Esophagus squamous epithelium (tissue), 5 donors: Measurements from ENCODE around the gene PAEP. TPM values are rescaled to one million over a fixed set of nuclear protein-coding genes. Genes with fewer than 3 reads are reported as not detected.
"Not testable (repeated sequence)": the region's sequence is repeated elsewhere in the genome, so short reads cannot be mapped to it uniquely, and the experiment has no call there.

Experiments
- DNase-seq: peaks from one replicate; lab custom pipeline; 2025; lab: John Stamatoyannopoulos, UW
- H3K27ac ChIP-seq, 4 donors: fragments of 200-600 bp; sonication (generic); one replicate each; pipeline ENCODE4 v1.5.1; 2016 to 2019; ENCODE audit warnings: mild to moderate bottlenecking in 1 of 4
- H3K27me3 ChIP-seq, 4 donors: fragments of 200-600 bp; sonication (generic); 1 replicate in 3 of 4; 2 replicates in 1 of 4; pipeline versions ENCODE4 v1.5.1 to v1.6.0; 2017 to 2021; ENCODE audit warnings: antibody characterized with exemption in 1 of 4
- H3K36me3 ChIP-seq, 3 donors: fragments of 200-600 bp; sonication (generic); one replicate each; pipeline ENCODE4 v1.5.1; 2016 to 2019
- H3K4me1 ChIP-seq, 3 donors: fragments of 200-600 bp; sonication (generic); one replicate each; pipeline ENCODE4 v1.5.1; 2017 to 2019
- H3K4me3 ChIP-seq, 4 donors: fragments of 200-600 bp; sonication (generic); 1 replicate in 3 of 4; 2 replicates in 1 of 4; pipeline ENCODE4 v1.5.1; 2016 to 2019; ENCODE audit warnings: mild to moderate bottlenecking in 2 of 4, moderate library complexity in 1 of 4
- H3K9me3 ChIP-seq, 3 donors: fragments of 200-600 bp; sonication (generic); one replicate each; pipeline ENCODE4 v1.5.1; 2016 to 2019
- POLR2A ChIP-seq, 4 donors: fragments of 450-650 bp; IDR thresholded peaks; one replicate each; pipeline ENCODE4 v1.6.1; 2017; ENCODE audit warnings: antibody characterized with exemption in 4 of 4, mild to moderate bottlenecking in 4 of 4, moderate library complexity in 3 of 4
- WGBS, 2 donors: methylation state at CpG; one replicate each; pipeline ENCODE4 v1.1.5; 2018; 5-methylcytosine and 5-hydroxymethylcytosine counted together
- intact Hi-C: fragments of 100-400 bp; cut with DNase I; formaldehyde crosslinking; loops from one replicate; pipeline ENCODE4 v1.15.0; 2022
- total RNA-seq, 4 donors: library from RNA; depleted of rRNA; stranded (reverse); fragments of >200 nt; gene quantifications; one replicate each; pipeline ENCODE4 v1.1.0, GENCODE V29; 2016
- TF ChIP-seq, protein P1 (sequence below), 6 experiments: fragments of 450-650 bp in 4 of 6; fragments of 200-600 bp in 2 of 6; sonication (generic) in 2 of 6; IDR thresholded peaks; one replicate each; pipeline ENCODE4 v1.5.1; 2016 to 2019; ENCODE audit warnings: antibody characterized with exemption in 6 of 6, mild to moderate bottlenecking in 4 of 6, moderate library complexity in 4 of 6
- donor health status: DM: yes; HTN: yes; CAD: no.

Gene PAEP
- total RNA-seq, 4 donors from 2014 or later = not detected

DNA sequence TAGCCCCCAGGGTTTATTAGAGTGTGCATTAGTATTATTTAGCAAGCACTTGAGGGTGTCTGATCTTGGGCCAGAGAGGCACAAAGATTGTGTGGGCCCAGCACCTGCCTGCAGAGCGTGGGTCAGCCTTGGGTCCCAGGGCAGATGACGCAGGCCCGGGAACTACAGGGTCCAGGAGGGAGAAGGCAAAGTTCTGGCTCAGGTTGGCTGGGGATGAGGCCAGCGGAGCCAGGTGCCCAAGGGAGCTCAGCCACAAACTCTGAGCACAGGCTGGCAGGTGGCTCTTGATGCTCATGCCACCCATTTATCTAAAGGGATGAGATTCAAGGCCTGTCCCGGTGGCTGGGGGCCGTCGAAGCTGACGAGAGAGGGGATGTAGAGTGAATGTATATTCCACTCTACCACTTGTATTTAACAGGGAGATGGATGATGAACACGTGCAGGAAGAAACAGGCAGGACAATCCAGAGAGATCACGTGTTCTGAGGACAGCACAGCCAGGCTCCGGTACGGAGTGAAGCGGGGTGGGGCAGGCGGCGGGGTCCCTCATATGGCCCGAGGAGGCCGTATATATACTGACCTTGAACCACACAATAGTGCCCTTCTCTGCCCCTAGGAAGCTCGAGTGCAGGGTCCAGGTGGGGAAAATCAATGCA lies 16.4 kb upstream of the PAEP start:
- Histone ChIP-seq H3K36me3 (no peaks in the 10 kb centered on the region), H3K4me1 (no peaks in the 10 kb centered on the region), H3K27me3 (peaks cover 0 to 32% (median 0%) of the 10 kb centered on the region in 4 donors), H3K4me3 (no peak overlapping the region), H3K27ac (no peak overlapping the region), H3K9me3 (no peaks in the 10 kb centered on the region)
- DNase-seq = no peak
- 69% methylated on average over 15 of the region's 18 CpGs for WGBS, 2 donors
- TF ChIP-seq POLR2A (IDR thresholded peaks at IDR 0.05) = no peak
- TF ChIP-seq, protein P1, sequence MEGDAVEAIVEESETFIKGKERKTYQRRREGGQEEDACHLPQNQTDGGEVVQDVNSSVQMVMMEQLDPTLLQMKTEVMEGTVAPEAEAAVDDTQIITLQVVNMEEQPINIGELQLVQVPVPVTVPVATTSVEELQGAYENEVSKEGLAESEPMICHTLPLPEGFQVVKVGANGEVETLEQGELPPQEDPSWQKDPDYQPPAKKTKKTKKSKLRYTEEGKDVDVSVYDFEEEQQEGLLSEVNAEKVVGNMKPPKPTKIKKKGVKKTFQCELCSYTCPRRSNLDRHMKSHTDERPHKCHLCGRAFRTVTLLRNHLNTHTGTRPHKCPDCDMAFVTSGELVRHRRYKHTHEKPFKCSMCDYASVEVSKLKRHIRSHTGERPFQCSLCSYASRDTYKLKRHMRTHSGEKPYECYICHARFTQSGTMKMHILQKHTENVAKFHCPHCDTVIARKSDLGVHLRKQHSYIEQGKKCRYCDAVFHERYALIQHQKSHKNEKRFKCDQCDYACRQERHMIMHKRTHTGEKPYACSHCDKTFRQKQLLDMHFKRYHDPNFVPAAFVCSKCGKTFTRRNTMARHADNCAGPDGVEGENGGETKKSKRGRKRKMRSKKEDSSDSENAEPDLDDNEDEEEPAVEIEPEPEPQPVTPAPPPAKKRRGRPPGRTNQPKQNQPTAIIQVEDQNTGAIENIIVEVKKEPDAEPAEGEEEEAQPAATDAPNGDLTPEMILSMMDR (IDR thresholded peaks at IDR 0.05) = no peak
- intact Hi-C loops = no loop called here

DNA sequence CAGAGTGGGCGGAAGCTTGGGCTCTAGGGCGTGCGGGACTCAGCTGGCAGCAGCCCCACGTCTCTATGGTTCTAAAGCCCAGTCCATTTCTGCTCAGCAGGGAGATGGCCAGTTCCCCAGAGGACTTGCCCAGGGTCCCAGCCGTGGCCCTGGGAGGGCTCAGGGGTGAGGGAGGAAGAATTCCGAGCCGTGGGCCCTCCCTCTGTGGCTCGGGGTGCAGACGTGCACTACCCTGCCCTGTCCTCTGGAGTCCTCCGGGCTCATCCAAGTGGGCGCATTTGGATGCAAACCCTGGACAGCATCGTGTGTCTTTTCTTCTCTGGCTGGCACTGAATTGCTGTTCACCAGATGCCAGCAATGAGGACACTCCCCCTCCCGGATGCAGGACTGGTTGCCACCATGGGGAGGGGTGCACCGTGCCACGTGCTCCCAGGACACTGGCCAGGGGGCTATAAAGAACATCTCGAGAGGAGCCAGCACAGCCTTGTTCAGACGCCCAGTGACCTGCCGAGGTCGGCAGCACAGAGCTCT lies 15.8 kb upstream of the PAEP start, which contains the start of gene OBP2A:
TSS of gene OBP2A (plus strand) at position 481 of the 531 bp plus-strand sequence. CDS start 55 bp downstream, outside the sequence.
- peaks cover 0 to 32% (median 0%) of the 10 kb centered on the region in 4 donors for H3K27me3 ChIP-seq
- intact Hi-C loops, H3K4me3 ChIP-seq, H3K4me1 ChIP-seq, H3K9me3 ChIP-seq, H3K36me3 ChIP-seq, H3K27ac ChIP-seq, DNase-seq: not testable (repeated sequence)
- 89% methylated on average over 3 of the region's 19 CpGs; no CpG with 5 or more reads in 1 of the 2 donors for WGBS, 2 donors

DNA sequence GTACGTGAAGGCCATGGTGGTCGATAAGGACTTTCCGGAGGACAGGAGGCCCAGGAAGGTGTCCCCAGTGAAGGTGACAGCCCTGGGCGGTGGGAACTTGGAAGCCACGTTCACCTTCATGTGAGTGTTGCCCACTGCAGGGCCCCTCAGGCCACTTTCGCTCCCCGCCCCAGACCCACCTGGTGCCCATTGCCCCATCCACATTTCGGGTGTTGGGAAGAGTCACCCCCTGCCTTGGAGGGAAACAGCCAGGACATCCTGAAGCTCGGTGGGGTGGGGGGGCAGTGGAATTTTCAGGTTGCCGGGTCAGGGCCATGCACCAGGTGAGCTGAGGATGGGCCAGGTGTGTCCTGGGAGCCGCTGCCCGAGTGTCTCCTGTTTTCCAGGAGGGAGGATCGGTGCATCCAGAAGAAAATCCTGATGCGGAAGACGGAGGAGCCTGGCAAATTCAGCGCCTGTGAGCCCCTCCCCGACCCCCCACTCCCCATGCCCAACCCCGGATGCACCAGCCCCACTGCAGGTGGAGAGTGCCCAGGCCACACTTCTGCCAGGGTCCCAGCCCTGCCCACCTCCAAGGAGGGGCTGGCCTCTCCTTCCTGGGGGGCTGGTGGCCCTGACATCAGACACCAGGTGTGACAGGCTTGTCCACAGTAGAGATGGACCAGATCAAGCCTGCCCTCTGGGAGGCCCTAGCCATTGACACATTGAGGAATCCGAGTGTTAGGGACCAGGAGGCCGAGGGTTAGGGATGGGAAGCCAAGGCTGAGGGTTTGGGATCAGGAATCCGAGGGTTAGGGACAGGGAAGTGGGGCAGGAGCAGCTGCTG lies 14.6 kb upstream of the PAEP start:
- H3K4me3 ChIP-seq, DNase-seq, H3K9me3 ChIP-seq, H3K4me1 ChIP-seq, H3K27ac ChIP-seq, H3K36me3 ChIP-seq, intact Hi-C loops: not testable (repeated sequence)
- 19 to 64% methylated on average over 3 to 5 of the region's 21 CpGs for WGBS, 2 donors
- peaks cover 0 to 39% (median 0%) of the 10 kb centered on the region in 4 donors for H3K27me3 ChIP-seq

DNA sequence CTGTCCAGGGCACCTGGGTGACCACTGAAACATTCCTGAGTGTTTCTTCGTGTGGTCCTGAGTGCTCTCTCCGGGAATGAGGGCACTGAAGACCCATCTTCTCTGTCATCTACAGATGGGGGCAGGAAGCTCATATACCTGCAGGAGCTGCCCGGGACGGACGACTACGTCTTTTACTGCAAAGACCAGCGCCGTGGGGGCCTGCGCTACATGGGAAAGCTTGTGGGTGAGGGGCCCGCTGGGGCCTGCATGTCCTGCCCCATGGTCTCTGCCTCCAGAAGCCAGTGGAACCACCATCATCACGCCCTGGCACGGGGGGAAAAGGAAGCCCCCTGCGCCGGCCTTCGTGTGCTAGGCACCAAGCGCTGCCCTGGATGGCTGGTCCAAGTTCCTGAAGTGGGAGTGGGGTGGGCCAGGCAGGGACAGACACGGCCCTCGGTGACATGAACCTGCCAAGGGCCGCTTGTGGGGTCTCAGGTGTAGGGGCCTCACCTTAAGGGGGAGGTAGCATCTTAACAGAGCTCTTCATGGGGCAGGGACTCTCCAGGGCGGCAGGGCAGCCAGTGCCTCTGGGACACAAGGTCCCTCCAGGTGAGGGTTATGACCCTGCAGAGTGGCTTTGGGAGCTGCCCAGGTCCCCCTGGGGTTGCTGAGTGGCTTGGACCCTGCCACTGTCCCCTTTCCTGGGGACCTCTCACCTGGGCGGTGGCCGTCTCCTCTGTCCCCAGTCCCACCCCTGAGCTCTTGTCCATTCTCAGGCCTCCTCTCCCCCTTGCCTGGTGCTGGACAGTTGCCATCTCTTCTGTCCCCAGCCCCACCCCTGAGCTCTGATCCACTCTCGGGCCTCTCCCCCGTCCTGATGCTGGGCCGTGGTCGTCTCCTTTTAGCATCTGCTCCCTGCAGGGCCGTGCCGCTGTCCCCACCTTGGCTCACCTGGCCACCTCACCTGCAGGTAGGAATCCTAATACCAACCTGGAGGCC lies 13.5 kb upstream of the PAEP start:
- Histone ChIP-seq H3K4me1 (no peaks in the 10 kb centered on the region), H3K27ac (no peak overlapping the region), H3K36me3 (no peaks in the 10 kb centered on the region), H3K4me3 (no peak overlapping the region), H3K9me3 (no peaks in the 10 kb centered on the region), H3K27me3 (peaks cover 0 to 39% (median 0%) of the 10 kb centered on the region in 4 donors)
- no peak for DNase-seq
- intact Hi-C loops = no loop called here
- TF ChIP-seq, protein P1 (IDR thresholded peaks at IDR 0.05) = no peak
- no peak for TF ChIP-seq POLR2A (IDR thresholded peaks at IDR 0.05)
- WGBS, 2 donors = 74 to 75% methylated on average over 9 to 13 of the region's 28 CpGs

DNA sequence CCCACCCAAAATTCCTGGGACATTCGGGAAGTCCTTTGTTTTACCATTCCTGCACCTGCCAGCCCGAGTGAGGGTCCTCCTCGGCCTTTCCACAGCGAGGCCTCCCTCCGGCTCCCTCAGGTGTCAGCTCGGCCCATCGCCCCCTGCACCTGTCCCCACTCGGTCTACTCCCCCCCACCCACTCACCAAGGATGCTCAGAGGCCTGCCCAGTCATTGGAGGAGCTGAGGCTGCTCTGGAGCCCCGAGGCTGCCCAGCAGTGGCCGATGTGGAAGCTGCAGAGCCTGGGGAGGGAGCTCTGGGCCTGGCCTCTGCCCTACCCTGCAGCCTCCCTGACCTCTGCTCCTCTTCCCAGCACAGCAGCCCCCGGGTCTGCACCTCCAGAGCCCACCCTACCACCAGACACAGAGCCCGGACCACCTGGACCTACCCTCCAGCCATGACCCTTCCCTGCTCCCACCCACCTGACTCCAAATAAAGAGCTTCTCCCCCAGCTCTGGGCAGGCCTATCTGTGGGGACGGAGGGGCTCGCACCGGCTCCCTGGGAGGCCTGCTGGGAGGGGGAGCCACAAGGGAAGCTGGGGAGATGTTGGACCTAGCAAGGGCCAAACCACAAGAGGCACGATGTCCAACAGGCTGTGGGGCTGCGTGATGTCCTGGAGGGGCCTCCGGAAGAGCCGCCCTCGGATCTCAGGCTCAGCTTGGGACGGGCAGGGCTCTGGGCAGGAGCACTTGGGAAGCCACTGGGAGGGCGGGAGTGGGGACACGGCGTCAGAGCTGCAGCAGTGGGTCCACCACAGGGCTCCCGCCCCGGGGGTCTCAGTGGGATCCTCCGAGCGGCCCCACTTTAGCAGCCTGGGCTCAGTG lies 11.8 kb upstream of the PAEP start:
- DNase-seq, intact Hi-C loops, H3K9me3 ChIP-seq, H3K4me1 ChIP-seq, H3K4me3 ChIP-seq, H3K36me3 ChIP-seq, H3K27ac ChIP-seq: not testable (repeated sequence)
- WGBS, 2 donors = 39 to 70% methylated on average over 2 to 8 of the region's 28 CpGs
- peaks cover 0 to 39% (median 0%) of the 10 kb centered on the region in 4 donors for H3K27me3 ChIP-seq
